ENCODE results near the gene CDCA5.

The CDCA5 gene, protein sequence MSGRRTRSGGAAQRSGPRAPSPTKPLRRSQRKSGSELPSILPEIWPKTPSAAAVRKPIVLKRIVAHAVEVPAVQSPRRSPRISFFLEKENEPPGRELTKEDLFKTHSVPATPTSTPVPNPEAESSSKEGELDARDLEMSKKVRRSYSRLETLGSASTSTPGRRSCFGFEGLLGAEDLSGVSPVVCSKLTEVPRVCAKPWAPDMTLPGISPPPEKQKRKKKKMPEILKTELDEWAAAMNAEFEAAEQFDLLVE

GRCh38 chr11:65083834-65084597 is at the start of gene CDCA5, which contains the start of gene ZFPL1:
TSS of gene CDCA5 (minus strand) at chr11:65084040. CDS start at chr11:65083978, 62 bp downstream.
TSS of gene ZFPL1 (plus strand) at chr11:65084222. CDS start at chr11:65084699, 477 bp downstream.
- Histone ChIP-seq H2AFZ (ENCODE audit: low read length) (no peak within 1 kb of the TSS), H3K4me1 (ENCODE audit: insufficient read depth, low read length, severe bottlenecking) (peaks cover 42% of the 10 kb centered on the region), H3F3A (ENCODE audit: insufficient read depth, low read length) (no peaks in the 10 kb centered on the region), H3K4me3 (ENCODE audit: low read depth, low read length, poor library complexity, severe bottlenecking) (peak within 1 kb of the TSS; percentile 97), H3K27me3 (ENCODE audit: insufficient read depth, low read length) (no peaks in the 10 kb centered on the region), H3K9me3 (ENCODE audit: low read length) (no peaks in the 10 kb centered on the region), H3K9ac (ENCODE audit: low read length) (peak within 1 kb of the TSS; percentile 98), H3K4me2 (ENCODE audit: low read length) (peak within 1 kb of the TSS; percentile 98), H3K79me2 (ENCODE audit: insufficient read depth, low read length) (peaks cover 18% of the 10 kb centered on the region), H3K9me2 (ENCODE audit: low read depth, low read length) (no peaks in the 10 kb centered on the region), H4K20me1 (ENCODE audit: insufficient read depth, low read length) (no peaks in the 10 kb centered on the region), H3K36me3 (ENCODE audit: insufficient read depth, low read length) (peaks cover 68% of the 10 kb centered on the region), H3K27ac (ENCODE audit: low read depth, low read length, poor library complexity, severe bottlenecking) (peak within 1 kb of the TSS; percentile 62)
- TF ChIP-seq EZH2 (IDR thresholded peaks at IDR 0.05; ENCODE audit: borderline replicate concordance, low read length): no peak
- TF ChIP-seq, protein P1, sequence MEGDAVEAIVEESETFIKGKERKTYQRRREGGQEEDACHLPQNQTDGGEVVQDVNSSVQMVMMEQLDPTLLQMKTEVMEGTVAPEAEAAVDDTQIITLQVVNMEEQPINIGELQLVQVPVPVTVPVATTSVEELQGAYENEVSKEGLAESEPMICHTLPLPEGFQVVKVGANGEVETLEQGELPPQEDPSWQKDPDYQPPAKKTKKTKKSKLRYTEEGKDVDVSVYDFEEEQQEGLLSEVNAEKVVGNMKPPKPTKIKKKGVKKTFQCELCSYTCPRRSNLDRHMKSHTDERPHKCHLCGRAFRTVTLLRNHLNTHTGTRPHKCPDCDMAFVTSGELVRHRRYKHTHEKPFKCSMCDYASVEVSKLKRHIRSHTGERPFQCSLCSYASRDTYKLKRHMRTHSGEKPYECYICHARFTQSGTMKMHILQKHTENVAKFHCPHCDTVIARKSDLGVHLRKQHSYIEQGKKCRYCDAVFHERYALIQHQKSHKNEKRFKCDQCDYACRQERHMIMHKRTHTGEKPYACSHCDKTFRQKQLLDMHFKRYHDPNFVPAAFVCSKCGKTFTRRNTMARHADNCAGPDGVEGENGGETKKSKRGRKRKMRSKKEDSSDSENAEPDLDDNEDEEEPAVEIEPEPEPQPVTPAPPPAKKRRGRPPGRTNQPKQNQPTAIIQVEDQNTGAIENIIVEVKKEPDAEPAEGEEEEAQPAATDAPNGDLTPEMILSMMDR (IDR thresholded peaks at IDR 0.05; ENCODE audit: low read length): no peak

GRCh38 chr11:65132988-65133700 is 49.3 kb upstream of the CDCA5 start:
- Histone ChIP-seq H3K27ac (ENCODE audit: low read depth, low read length, poor library complexity, severe bottlenecking) (peak overlapping the region; percentile 99), H3F3A (ENCODE audit: insufficient read depth, low read length) (0 out of 2 replicates have a peak, but pooled peaks cover 7% of the 10 kb centered on the region), H3K79me2 (ENCODE audit: insufficient read depth, low read length) (peaks cover 8% of the 10 kb centered on the region; the same call in 1 of the 2 replicates), H2AFZ (ENCODE audit: low read length) (no peak overlapping the region), H3K9me3 (ENCODE audit: low read length) (no peaks in the 10 kb centered on the region), H3K9me2 (ENCODE audit: low read depth, low read length) (no peaks in the 10 kb centered on the region), H4K20me1 (ENCODE audit: insufficient read depth, low read length) (no peaks in the 10 kb centered on the region), H3K9ac (ENCODE audit: low read length) (peak overlapping the region; percentile 93), H3K4me1 (ENCODE audit: insufficient read depth, low read length, severe bottlenecking) (peaks cover 50% of the 10 kb centered on the region), H3K27me3 (ENCODE audit: insufficient read depth, low read length) (no peaks in the 10 kb centered on the region), H3K36me3 (ENCODE audit: insufficient read depth, low read length) (peaks cover 56% of the 10 kb centered on the region), H3K4me2 (ENCODE audit: low read length) (peak overlapping the region; percentile 93), H3K4me3 (ENCODE audit: low read depth, low read length, poor library complexity, severe bottlenecking) (peak overlapping the region; percentile 95)
- TF ChIP-seq, protein P1 (IDR thresholded peaks at IDR 0.05; ENCODE audit: low read length): no peak
- TF ChIP-seq EZH2 (IDR thresholded peaks at IDR 0.05; ENCODE audit: borderline replicate concordance, low read length): no peak

DNA sequence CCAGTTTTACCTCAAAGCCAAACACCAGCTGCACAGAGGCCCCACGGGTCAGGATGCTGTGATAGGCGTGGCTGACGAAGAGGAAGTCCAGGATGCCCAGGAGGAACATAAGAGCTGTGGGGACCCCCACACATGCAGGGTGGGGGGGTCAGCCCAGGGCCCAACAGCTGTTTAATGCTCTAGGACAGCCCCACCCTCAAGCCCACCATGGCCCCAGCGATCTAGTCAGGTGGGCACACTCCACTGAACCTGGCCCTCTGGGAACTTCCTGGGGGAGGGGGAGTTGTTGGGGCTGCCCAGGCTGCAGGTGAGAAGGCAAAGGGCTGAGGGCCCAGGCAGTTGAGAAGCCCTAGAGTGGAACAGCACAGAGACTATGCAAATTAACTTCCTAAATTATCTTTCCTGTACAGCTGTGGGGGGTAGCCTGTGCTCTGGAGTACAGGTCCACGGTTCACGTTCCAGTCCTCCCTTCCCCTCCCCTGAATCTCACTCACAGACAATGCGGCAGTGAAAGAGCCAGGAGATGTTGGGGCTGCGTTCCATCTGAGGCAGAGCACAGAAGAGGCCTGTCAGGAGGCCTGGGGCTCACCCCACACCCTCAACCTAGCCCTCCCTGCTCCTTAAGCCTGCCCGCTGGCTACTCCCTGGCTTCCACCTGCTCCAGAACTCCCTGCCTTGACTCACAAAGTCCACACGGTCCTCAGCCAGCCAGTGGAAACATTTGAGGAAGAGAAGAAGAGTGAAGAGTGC is 48.6 kb upstream of the CDCA5 start:
- Histone ChIP-seq H3K4me3 (ENCODE audit: low read depth, low read length, poor library complexity, severe bottlenecking) (peak overlapping the region; percentile 95), H3F3A (ENCODE audit: insufficient read depth, low read length) (0 out of 2 replicates have a peak, but pooled peaks cover 7% of the 10 kb centered on the region), H2AFZ (ENCODE audit: low read length) (no peak overlapping the region), H3K4me1 (ENCODE audit: insufficient read depth, low read length, severe bottlenecking) (peaks cover 50% of the 10 kb centered on the region), H3K9me3 (ENCODE audit: low read length) (no peaks in the 10 kb centered on the region), H4K20me1 (ENCODE audit: insufficient read depth, low read length) (no peaks in the 10 kb centered on the region), H3K27me3 (ENCODE audit: insufficient read depth, low read length) (no peaks in the 10 kb centered on the region), H3K9ac (ENCODE audit: low read length) (peak overlapping the region; percentile 93), H3K27ac (ENCODE audit: low read depth, low read length, poor library complexity, severe bottlenecking) (peak overlapping the region; percentile 99), H3K4me2 (ENCODE audit: low read length) (peak overlapping the region; percentile 93), H3K79me2 (ENCODE audit: insufficient read depth, low read length) (peaks cover 8% of the 10 kb centered on the region; the same call in 1 of the 2 replicates), H3K36me3 (ENCODE audit: insufficient read depth, low read length) (peaks cover 63% of the 10 kb centered on the region), H3K9me2 (ENCODE audit: low read depth, low read length) (no peaks in the 10 kb centered on the region)
- TF ChIP-seq, protein P1 (IDR thresholded peaks at IDR 0.05; ENCODE audit: low read length): no peak
- no peak for TF ChIP-seq EZH2 (IDR thresholded peaks at IDR 0.05; ENCODE audit: borderline replicate concordance, low read length)

All from OCI-LY1 (cell line).